Left renal cortex interstitium (tissue), 4 donors: ENCODE measurements around the gene LMAN1. TPM values are rescaled to one million over a fixed set of nuclear protein-coding genes. Genes with fewer than 3 reads are reported as not detected.

ENCODE experiments used
- DNase-seq, 4 donors: peaks; one replicate each; pipeline ENCODE4 v3.0.0-alpha.2; 2013; ENCODE audit warnings: low read depth in 4 of 4, low spot score in 2 of 4, missing footprints in 1 of 4
- polyA plus RNA-seq, 4 donors: library from polyadenylated mRNA; unstranded; fragments of 120-200 nt; gene quantifications; one replicate each; pipeline ENCODE4 v1.2.1, GENCODE V29; 2013; ENCODE audit not compliant: insufficient read length in 4 of 4

Gene LMAN1
- polyA plus RNA-seq, 4 donors = 99.3 to 128 (median 108) TPM

DNA sequence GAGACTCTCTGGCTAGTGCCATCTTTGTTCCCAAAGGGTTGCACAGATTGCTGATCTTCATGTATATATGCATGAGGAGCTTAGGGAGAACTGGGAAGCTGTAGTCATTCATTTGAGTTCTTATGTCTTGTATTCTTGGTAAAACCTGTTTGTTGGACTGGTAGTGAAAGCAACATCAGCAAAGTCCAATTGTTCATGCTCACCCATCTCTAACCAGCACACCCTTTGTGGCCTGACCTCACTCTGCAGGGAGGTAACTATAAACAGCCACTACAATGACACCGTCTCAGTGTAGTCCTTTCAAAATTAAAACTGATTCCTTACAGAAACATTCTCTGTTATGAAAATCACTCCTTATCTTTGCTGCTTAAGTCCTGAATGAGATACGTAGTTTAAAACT is 13.9 kb upstream of the LMAN1 start:
- no peak for DNase-seq

DNA sequence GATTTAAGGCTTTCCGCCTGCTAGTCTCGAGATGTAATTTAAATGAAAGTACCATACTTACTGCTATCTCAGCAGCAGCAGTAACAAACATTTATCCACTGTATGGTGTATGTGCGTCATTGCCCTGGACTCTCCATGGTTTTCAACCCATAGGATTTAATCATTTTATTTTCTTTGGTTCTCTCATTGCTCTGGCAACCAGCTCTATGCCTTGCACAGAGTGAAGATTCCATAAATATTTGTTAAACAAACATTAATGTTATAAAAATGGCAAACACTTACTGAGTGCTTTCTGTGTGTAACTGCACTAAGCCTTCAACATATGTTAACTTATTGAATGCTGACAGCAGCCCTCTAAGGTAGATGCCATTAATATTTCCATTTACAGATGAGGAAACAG is 1.3 kb upstream of the LMAN1 start:
- no peak for DNase-seq

DNA sequence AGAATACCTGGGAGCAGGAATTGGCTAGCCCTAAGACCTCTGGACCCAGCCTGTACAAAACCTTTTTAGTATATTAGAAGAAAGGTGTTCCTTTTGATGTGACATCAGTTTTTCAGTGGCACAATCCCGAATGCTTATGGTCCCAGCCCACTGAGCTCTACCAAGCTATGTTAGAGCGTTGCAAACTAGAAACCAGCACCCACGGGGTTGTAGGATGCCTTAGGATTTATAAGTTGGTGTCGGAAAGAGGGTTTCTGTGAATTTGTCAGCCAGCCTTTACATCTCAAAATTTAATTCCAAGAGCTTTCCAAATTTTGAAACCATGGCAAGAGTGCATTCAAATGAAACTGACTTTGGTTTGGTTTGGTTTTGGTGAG is 499 bp upstream of the LMAN1 start:
- peak in 1 of 4 donors; percentile 17 for DNase-seq

DNA sequence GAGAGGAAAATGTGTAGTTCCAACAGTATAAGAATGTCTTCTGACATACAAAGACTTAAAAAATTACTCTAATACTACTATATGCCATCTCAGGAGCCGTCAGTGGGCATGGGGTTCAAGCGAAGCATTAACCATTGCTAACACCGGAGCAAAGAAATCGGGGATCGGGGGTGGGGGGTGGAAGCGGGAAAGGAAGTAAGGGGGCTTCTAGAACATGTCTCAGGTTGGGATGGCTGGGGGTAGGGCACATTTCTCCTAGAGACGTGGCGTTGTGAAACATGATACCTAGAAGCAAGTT is 702 bp downstream of the LMAN1 start:
- peak in 1 of 4 donors; percentile 69 for DNase-seq

DNA sequence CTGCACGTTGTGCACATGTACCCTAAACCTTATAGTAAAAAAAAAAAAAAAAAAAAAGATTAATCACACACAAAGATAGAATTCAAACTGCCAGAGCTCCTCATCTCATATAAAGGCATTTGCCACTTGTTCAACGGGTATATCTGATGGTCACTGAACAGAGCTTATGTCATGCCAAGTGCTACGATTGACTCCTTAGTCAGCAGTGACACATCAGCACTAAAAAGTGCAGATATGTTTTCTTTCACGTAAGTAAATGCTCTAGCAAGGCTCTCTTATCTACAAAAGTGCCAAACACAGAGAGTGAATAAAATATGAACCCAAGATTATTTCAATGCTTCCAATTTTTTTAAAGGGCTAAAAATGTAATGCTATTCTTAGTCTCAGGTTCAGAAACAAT is 1.1 kb downstream of the LMAN1 start:
- DNase-seq = peak in 1 of 4 donors; percentile 19

DNA sequence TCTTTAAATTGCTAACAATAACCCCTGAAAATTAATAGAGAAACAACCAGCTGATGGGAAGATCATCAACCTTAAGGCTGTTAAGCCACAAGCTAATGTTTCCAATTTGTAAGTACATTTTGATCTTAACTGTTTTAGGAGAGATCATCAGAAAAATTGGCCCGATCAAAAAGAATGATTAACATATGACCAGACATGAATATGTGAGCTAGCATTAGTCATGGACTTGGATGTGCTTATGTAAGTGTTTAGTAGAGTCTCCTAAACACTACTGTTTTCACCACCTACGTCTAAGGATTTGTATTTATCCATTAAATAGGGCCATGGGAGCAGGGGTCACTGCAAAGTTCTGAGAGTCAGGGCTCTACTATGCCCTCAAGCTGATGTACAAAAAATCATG is 4.3 kb downstream of the LMAN1 start:
- no peak for DNase-seq

DNA sequence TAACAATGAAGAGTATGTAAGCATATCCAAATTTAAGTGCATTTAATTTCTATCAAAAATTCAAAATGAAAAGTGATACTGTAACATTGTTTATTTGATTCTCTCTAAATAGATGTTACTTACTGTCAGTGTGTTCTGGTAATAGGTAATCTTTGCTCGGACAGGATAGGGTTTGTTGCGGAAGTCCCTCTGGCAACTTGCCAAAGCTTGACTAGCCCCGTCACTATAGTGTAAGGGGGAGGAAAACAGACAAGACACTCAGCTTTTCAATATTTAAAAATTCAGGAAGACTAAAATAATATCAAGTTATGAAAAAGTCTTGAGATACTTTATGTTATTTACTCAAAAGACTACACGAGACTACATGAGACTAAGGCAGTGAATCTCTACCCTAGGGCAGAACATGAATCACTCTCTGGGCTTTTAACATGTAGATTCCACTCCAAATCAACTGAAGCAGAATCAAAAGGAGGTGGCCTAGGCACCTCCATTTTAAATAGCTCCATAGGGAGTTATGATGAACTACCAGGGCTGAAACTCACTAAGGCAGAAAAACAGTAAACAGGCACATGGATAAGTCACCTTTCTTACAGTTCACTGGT is 5.9 kb downstream of the LMAN1 start:
- DNase-seq = no peak

DNA sequence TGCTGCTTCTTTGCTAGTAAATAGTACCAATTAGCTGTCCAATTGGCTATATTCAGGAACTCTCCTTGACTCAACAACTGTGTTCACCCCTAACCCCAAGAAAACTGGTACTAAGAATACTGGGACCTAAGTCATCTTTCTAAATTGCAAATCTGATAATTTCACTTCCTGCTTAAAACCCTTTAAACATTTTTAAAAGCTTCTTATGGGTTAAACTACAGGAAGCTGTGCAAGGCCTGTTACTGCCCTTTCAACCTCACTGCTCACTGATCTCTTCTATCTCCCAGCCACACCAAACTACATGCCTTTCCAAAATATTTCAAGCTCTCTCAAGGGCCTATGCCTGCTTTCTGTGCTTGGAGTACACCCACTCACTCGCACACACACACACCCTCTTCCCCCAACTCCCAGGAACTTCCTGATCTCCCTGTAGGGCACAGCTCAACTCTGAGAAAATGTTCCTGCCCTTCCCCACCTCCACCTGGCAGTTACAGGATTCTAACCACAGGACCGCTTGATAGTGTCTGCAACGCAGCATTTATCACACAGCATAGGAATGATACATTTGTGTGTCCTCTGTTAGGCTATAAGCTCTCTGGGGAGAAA is 6.7 kb downstream of the LMAN1 start:
- DNase-seq = no peak

DNA sequence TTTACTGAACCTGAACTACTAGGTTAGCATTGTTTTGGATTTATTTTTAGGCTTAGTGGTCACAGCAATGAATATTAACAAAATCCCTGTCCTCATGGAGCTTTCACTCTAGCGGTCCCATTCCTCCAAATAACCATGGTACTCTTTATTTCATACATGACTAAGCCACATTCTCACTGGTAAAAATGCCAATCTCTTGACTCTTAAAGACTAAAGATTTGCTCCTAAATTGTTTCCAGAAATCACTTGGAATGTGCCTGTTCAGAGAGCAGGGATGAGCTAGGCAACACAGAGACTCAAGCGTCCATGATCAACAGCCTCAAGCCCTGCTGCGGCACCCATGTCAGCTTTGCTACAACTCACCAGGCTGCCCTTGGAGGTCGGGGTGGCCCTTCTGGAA is 13.5 kb downstream of the LMAN1 start:
- DNase-seq = no peak

DNA sequence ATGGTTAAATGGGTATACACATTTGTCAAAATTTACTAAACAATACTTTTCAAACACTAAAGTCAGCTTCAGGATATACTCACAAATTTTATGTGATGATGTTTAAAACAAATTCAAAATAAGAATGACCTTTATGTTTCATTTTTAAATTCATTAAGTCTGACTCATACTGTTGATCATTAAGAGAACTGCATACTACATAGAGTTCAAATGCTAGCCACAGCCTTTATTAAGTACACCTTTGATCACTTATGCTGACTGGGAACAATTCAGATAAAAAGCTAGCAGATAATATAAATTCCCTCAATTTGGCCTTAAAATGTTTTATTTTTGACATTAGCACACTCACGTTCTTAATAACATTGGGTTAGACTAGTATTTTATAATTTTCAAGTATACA is 14.1 kb downstream of the LMAN1 start:
- no peak for DNase-seq

DNA sequence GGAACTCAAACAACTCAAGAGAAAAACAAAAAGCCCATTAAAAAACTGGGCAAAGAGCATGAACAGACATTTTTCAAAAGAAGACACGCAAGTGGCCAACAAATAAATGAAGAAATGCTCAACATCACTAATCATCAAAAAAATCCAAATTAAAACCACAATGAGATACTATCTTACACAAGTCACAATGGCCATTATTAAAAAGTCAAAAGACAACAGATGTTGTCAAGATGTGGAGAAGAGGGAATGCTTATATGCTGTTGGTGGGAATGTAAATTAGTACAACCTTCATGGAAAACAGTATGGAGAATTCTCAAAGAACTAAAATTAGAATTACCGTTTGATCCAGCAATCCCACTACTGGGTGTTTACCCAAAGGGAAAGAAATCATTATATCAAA is 15.1 kb downstream of the LMAN1 start:
- DNase-seq = no peak

DNA sequence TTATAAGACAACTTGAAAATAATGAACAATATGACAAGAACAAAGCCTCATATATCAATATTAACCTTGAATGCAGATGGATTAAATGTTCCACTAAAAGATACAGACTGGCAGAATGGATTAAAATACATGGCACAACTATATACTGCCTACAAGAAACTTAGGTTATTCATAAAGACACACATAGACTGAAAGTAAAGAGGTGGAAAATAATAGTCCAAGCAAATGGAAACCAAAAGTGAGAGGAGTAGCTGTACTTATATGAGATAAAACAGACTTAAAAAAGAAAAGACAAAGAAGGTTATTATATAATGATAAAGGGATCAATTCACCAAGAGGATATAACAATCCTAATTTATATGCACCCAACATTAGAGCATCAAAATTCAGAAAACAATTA is 18.2 kb downstream of the LMAN1 start:
- no peak for DNase-seq

DNA sequence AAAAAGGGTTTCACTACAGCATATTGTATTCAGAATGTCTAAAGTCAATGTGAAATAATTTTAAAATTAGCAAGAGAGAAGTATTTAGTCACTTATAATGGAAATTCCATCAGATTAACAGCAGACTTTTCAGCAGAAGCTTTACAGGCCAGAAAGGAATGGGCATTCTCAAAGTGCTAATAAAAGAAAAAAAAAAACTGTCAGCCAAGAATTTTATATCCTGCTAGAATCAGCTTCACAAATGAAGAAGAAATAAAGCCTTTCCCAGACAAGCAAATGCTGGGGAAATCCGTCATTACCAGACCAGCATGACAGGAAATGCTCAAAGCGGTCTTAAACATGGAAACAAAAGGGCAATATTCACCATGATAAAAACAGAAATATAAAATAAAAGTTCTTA is 18.8 kb downstream of the LMAN1 start:
- no peak for DNase-seq

DNA sequence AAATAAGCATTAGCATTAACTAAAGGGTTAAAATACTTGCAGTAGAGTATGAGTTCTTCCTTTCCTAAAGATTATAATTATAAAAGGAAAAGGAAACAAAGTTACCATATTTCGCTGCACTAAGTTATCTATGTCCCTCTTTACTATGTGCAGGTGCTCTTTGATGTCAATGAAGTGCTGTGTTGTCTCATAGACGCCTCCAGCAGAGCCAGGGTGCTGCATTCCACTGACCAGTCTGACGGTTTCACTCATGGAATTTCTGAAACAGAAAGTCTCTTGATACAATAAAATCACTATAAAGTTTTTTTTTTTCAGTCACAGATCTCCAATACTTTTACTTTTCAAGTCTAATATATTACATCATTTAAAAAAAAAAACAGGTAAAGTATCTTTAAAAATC is 26.1 kb downstream of the LMAN1 start:
- DNase-seq = no peak

DNA sequence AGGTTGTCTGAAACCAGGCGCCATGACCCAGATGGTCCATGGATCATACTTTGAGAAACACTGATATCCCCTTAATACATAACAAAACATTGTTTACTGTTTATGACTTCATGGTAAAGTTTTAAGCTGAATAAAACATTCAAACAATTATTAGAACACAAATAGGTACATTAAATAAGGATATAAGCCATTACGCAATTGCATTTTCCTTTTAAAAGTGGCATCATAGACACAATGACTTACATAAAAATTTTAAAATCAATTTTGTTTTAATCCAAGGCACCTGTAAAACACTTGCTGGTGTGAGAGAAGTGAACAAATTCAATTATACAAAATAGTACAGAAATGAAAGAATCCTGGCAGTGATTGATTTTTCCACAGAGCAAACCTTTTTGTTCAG is 30.4 kb downstream of the LMAN1 start:
- no peak for DNase-seq

DNA sequence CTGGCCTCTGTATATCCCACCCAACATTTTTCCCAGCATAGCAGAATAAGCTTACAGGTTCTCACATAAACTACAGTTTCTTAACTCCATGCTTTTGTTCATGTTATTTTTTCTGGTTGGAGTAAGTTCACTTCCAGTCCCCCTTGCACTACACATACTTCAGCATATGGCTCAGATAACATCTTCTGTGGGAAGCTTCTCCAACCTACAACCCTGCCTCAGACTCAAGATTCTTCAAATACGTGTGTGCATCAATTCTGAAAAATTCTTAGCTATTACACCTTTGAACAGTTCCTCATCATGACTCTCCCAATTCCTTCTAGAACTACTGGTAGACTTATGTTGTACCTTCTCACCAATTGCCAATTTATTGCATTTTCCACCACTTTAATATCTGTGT is 33.1 kb downstream of the LMAN1 start:
- no peak for DNase-seq

DNA sequence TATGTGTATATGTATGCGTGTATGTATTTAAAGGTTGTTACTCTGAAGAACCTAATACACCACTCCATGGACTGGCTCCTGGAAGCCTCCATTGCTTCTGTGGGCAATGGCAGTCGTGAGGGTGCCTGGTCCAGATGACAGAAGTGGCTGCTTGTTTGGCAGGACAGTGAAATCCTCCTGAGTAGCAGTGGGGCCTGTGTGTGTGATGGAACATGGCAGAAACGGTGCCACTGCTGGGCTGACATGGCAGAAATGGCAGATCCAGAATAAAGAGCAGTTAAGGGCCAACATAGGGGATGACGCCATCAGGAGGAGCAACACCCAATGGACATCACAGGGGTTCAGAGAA is 34.5 kb downstream of the LMAN1 start:
- no peak for DNase-seq

DNA sequence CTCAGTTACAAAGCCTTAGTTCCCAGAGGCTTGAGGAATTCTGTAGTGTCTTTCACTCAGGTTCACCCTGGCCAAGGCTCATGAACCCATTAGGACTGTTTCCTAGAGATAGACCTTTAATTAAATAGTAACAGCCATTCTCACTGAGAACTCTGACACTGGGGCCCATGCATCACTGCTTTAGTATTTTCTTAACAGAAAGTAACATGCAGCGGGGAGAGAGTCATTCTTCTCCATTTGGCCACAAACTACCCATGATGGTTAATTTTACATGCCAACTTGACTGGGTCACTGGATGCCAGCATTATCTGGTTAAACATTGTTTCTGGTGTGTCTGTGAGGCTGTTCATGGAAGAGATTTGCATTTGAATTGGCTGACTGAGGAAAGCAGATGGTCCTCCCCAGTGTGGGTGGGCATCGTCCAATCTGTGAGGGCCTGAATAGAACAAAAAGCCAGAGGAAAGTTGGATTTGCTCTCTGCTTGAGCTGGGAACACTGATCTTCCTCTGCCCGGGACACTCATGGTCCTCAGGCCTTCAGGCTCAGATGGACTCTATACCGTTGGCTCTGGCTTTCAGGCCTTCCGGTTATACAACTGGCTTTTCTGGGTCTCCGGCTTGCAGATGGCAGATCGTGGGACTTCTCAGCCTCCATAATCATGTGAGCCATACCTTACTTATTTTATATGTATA is 35.0 kb downstream of the LMAN1 start:
- DNase-seq = no peak

DNA sequence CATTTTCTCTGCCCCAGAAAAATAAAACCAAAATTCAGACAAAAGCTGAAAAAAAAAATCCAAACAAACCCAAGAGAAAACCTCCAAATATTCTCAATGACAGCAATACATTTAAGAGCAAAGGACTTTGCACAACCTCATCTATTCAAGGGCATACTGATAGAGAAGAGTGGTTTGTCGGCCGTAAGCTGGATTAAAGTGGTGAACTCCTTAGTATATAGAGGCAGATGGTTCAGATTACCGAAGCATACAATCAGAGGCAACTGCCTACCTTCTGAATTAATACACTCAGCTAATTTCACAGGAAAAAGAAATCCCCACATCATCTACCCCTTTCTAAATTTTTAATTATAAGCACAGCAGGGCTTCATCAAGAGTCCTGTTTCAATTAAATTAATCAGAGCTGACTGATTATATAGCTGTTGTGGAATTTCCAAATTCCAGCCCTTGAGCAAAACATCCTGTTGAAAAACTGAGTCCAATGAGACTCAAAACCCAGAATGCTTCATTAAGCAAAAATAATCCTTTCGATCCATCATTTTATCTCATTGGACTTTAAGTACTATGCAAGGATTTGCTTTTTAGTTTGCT is 40.5 kb downstream of the LMAN1 start, which contains the start of gene CPLX4:
TSS of gene CPLX4 (minus strand) at position 190 of the 591 bp plus-strand sequence. CDS start at position 3, 187 bp downstream.
- DNase-seq = no peak

DNA sequence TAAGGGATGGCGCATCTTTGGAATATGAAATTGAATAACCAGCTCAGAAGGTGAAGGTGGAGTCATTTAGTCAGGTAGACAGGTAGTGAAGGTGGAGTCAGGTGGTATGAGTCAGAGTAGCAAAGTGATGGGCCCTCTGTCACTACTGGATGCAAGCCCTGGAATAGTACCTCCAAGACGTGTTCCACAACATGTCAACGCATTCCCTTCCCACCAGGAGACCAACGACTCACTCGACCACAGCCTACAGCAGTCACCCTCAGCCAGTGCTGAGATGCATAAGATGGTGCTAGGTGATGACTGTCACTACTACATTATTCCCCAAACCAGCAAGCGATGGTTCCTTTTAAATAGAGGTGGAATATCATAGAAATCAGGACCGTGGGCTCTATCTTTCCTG is 47.4 kb downstream of the LMAN1 start:
- no peak for DNase-seq

DNA sequence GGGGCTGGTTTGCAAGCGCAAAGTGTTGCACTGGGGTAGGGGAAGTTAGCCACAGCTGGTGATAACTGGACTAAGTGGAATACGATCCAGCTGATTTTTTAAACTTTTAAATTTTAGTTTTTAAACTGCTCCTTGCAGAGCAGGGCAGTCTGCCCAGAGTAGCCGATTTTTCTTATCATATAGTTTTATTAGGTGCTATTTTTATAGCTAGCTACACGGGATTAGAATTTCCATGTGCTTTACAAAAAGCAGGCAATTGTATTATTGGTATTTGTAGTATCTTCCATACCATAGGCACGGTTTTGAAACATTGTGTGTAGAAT is 50.2 kb downstream of the LMAN1 start:
- no peak for DNase-seq

DNA sequence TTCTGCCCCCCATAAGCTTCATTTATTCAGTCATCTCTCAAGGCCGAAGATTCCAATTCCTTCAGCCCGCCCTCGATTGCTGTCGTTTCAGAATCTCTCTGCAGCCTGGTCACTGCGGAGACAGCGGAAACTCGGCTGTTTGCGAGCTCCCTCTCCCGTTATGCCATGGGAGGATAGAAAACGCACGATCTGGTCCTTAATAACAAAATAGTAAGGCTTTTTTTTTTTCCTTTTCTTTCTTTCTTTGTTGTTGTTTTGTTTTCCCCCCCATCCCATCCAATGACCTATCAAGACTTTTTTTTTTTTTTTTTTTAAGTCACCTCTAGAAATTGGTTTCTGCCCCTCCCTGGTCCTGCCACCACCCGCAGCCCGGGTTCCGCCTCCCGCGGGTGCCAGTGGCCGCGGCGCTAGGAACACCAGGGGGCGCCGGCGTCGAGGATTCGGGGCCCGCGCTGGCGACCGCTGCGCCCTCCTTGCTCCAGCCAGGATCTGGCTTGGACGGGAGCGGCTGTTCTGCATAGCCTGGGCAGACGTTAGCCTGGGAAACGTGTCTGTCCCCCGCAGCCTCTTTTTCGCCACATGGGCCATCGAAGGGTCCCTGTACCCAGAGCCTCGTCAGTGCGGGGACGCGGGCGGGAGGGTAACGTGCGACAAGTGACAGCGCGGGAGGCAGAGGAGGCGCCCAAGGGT is 50.7 kb downstream of the LMAN1 start:
- DNase-seq = peak; percentile 37 to 63 (median 46)
